Panc1 (cell line): Measurements from ENCODE around the gene TACR1. TPM values are rescaled to one million over a fixed set of nuclear protein-coding genes. Genes with fewer than 3 reads are reported as not detected.
"Not testable (repeated sequence)": the region's sequence is repeated elsewhere in the genome, so short reads cannot be mapped to it uniquely, and the experiment has no call there.

Experiments
- ATAC-seq: fragments of 200-7000 bp; cut with Tn5 transposase; 2 replicates; pipeline ENCODE4 v1.9.1; 2020; ENCODE audit warnings: mild to moderate bottlenecking, moderate library complexity
- Bru-seq: library from RNA; stranded (reverse); fragments of 400-500 nt; gene quantifications from one replicate; lab custom pipeline; 2021; lab: Mats Ljungman, UMichigan
- BruChase-seq, 2 experiments: library from RNA; stranded (reverse); fragments of 400-500 nt; gene quantifications; one replicate each; lab custom pipeline; 2021; lab: Mats Ljungman, UMichigan
- BruUV-seq: library from RNA; stranded (reverse); fragments of 400-500 nt; replicated peaks from 2 replicates; lab custom pipeline; 2021; lab: Mats Ljungman, UMichigan
- CTCF ChIA-PET: fragments of 300-600 bp; sonication (Branson Sonifier 250); formaldehyde crosslinking; loops from one replicate; lab custom pipeline; 2022; ENCODE audit warnings: antibody characterized with exemption; lab: Charles Lee
- POLR2A ChIA-PET: fragments of 300-600 bp; sonication (Branson Sonifier 250); formaldehyde crosslinking; loops from one replicate; lab custom pipeline; 2022; ENCODE audit warnings: antibody characterized with exemption; lab: Charles Lee
- DNase-seq: peaks from one replicate; pipeline ENCODE4 v3.0.0-alpha.2; 2010; ENCODE audit warnings: low read depth, low spot score
- H3K27ac ChIP-seq: 2 replicates; pipeline ENCODE4 v1.5.1; 2011; ENCODE audit warnings: mild to moderate bottlenecking, low read length, inconsistent platforms
- H3K27me3 ChIP-seq: fragments of 200-500 bp; sonication (Bioruptor generic); 2 replicates; pipeline ENCODE4 v1.6.0; 2014; ENCODE audit warnings: low read length, inconsistent platforms; ENCODE audit not compliant: control insufficient read depth, insufficient read depth
- H3K36me3 ChIP-seq: fragments of 200-500 bp; sonication (Bioruptor generic); 2 replicates; pipeline ENCODE4 v1.5.1; 2014; ENCODE audit warnings: inconsistent platforms, mild to moderate bottlenecking, low read length, moderate library complexity; ENCODE audit not compliant: control insufficient read depth, insufficient read depth
- H3K4me1 ChIP-seq: 2 replicates; pipeline ENCODE4 v1.5.1; 2011; ENCODE audit warnings: inconsistent platforms, mild to moderate bottlenecking, low read length, moderate library complexity; ENCODE audit not compliant: control insufficient read depth, insufficient read depth
- H3K4me3 ChIP-seq, 2 experiments: 2 replicates each; pipeline ENCODE4 v1.5.1; 2011 to 2012; ENCODE audit warnings: low read depth in 2 of 2, low read length in 2 of 2, mild to moderate bottlenecking in 2 of 2, inconsistent platforms in 1 of 2, moderate library complexity in 1 of 2
- H3K9me3 ChIP-seq: fragments of 200-500 bp; sonication (Bioruptor generic); 2 replicates; pipeline ENCODE4 v1.5.1; 2014; ENCODE audit warnings: low read depth, mild to moderate bottlenecking, inconsistent platforms, low read length, moderate library complexity; ENCODE audit not compliant: control insufficient read depth, insufficient read depth
- POLR2AphosphoS5 ChIP-seq: IDR thresholded peaks from 2 replicates; pipeline ENCODE4 v1.6.1; 2012; ENCODE audit warnings: mild to moderate bottlenecking, low read depth, low read length, moderate library complexity
- SIN3A ChIP-seq: IDR thresholded peaks from 2 replicates; pipeline ENCODE4 v1.6.1; 2012; ENCODE audit warnings: low read depth, mild to moderate bottlenecking, low read length, moderate library complexity, borderline replicate concordance; ENCODE audit not compliant: insufficient read depth
- TCF7L2 ChIP-seq: IDR thresholded peaks from 2 replicates; pipeline ENCODE4 v1.6.1; 2011; ENCODE audit warnings: mild to moderate bottlenecking, low read depth, low read length, inconsistent platforms
- in situ Hi-C: cut with HindIII; loops from 2 replicates; pipeline ENCODE4 v1.10.0; 2016; ENCODE audit warnings: low sequenced_read_pairs, low pct_unique_long_range_greater_than_20kb
- intact Hi-C: fragments of 100-400 bp; cut with micrococcal nuclease; formaldehyde crosslinking; loops from one replicate; pipeline ENCODE4 v1.10.0; 2022; ENCODE audit not compliant: unreplicated experiment
- long read RNA-seq: library from polyadenylated mRNA; unstranded; transcript quantifications from one replicate; pipeline ENCODE4 v2.0.0, GENCODE V29; 2021; ENCODE audit not compliant: unreplicated experiment
- polyA plus RNA-seq: library from polyadenylated mRNA; unstranded; fragments of >200 nt; gene quantifications from one replicate; pipeline ENCODE4 v1.2.1, GENCODE V29; 2012; ENCODE audit warnings: missing spikeins; ENCODE audit not compliant: insufficient read length
- total RNA-seq: library from RNA; stranded (reverse); gene quantifications from one replicate; pipeline ENCODE4 v1.2.1, GENCODE V29; 2021; ENCODE audit not compliant: unreplicated experiment
- TF ChIP-seq, protein P1 (sequence below), 2 experiments: IDR thresholded peaks; 2 replicates each; pipeline ENCODE4 v1.6.1; 2011 to 2012; ENCODE audit warnings: low read depth in 2 of 2, control low read depth in 1 of 2, low read length in 1 of 2, mild to moderate bottlenecking in 1 of 2, moderate library complexity in 1 of 2; ENCODE audit not compliant: insufficient read depth in 1 of 2
- TF ChIP-seq, protein P2 (sequence below): fragments of 450-650 bp; IDR thresholded peaks from 2 replicates; pipeline ENCODE4 v1.5.1; 2017; ENCODE audit warnings: mild to moderate bottlenecking

Gene TACR1
- total RNA-seq (not detected), Bru-seq, nascent RNA (percentile 3 among the genes with signal in this experiment), BruChase-seq, experiment 1, labeled RNA remaining after a 2-hour chase (percentile 4 among the genes with signal in this experiment), BruChase-seq, experiment 2, labeled RNA remaining after a 6-hour chase (percentile 6 among the genes with signal in this experiment)
- polyA plus RNA-seq = not detected
- long read RNA-seq = 0 reads

GRCh38 chr2:75199428-75200011, at the start of gene TACR1:
TACR1 (minus strand) TSS chr2:75199520; CDS start chr2:75198934, 586 bp downstream.
- no peak within 1 kb of the TSS for H3K27ac ChIP-seq
- ChIA-PET POLR2A (no interaction called here), CTCF (interaction anchor here (0.7 to 0.8 kb wide), 2 partner anchors 10 to 81 kb away, joined by 3 read pairs; no protein-coding TSS in a partner anchor)
- H3K36me3 ChIP-seq = no peaks in the 10 kb centered on the region
- H3K27me3 ChIP-seq = peaks cover 36% of the 10 kb centered on the region
- no peaks in the 10 kb centered on the region for H3K9me3 ChIP-seq
- intact Hi-C loops = loop anchor here (5.0 kb wide), 1 partner anchor 408 kb away; no protein-coding TSS in a partner anchor
- DNase-seq = no peak
- TF ChIP-seq TCF7L2 = no peak
- no peak for TF ChIP-seq POLR2AphosphoS5
- TF ChIP-seq, protein P1, sequence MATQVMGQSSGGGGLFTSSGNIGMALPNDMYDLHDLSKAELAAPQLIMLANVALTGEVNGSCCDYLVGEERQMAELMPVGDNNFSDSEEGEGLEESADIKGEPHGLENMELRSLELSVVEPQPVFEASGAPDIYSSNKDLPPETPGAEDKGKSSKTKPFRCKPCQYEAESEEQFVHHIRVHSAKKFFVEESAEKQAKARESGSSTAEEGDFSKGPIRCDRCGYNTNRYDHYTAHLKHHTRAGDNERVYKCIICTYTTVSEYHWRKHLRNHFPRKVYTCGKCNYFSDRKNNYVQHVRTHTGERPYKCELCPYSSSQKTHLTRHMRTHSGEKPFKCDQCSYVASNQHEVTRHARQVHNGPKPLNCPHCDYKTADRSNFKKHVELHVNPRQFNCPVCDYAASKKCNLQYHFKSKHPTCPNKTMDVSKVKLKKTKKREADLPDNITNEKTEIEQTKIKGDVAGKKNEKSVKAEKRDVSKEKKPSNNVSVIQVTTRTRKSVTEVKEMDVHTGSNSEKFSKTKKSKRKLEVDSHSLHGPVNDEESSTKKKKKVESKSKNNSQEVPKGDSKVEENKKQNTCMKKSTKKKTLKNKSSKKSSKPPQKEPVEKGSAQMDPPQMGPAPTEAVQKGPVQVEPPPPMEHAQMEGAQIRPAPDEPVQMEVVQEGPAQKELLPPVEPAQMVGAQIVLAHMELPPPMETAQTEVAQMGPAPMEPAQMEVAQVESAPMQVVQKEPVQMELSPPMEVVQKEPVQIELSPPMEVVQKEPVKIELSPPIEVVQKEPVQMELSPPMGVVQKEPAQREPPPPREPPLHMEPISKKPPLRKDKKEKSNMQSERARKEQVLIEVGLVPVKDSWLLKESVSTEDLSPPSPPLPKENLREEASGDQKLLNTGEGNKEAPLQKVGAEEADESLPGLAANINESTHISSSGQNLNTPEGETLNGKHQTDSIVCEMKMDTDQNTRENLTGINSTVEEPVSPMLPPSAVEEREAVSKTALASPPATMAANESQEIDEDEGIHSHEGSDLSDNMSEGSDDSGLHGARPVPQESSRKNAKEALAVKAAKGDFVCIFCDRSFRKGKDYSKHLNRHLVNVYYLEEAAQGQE (IDR thresholded peaks at IDR 0.05; ENCODE audit: insufficient read depth in 1 of 2, low read depth in 2 of 2, low read length in 1 of 2) = no peak
- TF ChIP-seq, protein P2, sequence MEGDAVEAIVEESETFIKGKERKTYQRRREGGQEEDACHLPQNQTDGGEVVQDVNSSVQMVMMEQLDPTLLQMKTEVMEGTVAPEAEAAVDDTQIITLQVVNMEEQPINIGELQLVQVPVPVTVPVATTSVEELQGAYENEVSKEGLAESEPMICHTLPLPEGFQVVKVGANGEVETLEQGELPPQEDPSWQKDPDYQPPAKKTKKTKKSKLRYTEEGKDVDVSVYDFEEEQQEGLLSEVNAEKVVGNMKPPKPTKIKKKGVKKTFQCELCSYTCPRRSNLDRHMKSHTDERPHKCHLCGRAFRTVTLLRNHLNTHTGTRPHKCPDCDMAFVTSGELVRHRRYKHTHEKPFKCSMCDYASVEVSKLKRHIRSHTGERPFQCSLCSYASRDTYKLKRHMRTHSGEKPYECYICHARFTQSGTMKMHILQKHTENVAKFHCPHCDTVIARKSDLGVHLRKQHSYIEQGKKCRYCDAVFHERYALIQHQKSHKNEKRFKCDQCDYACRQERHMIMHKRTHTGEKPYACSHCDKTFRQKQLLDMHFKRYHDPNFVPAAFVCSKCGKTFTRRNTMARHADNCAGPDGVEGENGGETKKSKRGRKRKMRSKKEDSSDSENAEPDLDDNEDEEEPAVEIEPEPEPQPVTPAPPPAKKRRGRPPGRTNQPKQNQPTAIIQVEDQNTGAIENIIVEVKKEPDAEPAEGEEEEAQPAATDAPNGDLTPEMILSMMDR = peak; percentile 63
- no peak for TF ChIP-seq SIN3A
- no TSS peak for BruUV-seq
- in situ Hi-C loops = no loop called here
- peak within 1 kb of the TSS; percentile 12 to 21; a peak in 3 of 4 replicates for H3K4me3 ChIP-seq
- peaks cover 12% of the 10 kb centered on the region; the same call in 1 of the 2 replicates for H3K4me1 ChIP-seq
- peak; percentile 67 for ATAC-seq

GRCh38 chr2:75248581-75248980, 49.3 kb upstream of the TACR1 start:
- in situ Hi-C loops, POLR2A ChIA-PET, H3K27me3 ChIP-seq, H3K4me3 ChIP-seq, DNase-seq, H3K27ac ChIP-seq, CTCF ChIA-PET, ATAC-seq, H3K9me3 ChIP-seq, H3K4me1 ChIP-seq, intact Hi-C loops, H3K36me3 ChIP-seq, BruUV-seq: not testable (repeated sequence)
